ENCODE results near the gene NPHP4.
"Not testable (repeated sequence)": the region's sequence is repeated elsewhere in the genome, so short reads cannot be mapped to it uniquely, and the experiment has no call there.

DNA sequence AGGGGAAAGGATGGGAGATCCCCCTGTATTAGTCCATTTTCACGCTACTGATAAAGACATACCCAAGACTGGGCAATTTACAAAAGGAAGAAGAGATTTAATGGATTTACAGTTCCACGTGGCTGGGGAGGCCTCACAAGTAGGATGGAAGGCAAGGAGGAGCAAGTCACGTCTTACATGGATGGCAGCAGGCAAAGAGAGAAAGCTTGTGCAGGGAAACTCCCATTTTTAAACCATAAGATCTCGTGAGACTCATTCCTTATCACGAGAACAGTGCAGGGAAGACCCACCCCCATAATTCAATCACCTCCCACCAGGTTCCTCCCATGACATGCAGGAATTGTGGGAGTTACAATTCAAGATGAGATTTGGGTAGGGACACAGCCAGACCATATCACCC is 138.4 kb downstream of the NPHP4 start:
- TF ChIP-seq, protein P1, sequence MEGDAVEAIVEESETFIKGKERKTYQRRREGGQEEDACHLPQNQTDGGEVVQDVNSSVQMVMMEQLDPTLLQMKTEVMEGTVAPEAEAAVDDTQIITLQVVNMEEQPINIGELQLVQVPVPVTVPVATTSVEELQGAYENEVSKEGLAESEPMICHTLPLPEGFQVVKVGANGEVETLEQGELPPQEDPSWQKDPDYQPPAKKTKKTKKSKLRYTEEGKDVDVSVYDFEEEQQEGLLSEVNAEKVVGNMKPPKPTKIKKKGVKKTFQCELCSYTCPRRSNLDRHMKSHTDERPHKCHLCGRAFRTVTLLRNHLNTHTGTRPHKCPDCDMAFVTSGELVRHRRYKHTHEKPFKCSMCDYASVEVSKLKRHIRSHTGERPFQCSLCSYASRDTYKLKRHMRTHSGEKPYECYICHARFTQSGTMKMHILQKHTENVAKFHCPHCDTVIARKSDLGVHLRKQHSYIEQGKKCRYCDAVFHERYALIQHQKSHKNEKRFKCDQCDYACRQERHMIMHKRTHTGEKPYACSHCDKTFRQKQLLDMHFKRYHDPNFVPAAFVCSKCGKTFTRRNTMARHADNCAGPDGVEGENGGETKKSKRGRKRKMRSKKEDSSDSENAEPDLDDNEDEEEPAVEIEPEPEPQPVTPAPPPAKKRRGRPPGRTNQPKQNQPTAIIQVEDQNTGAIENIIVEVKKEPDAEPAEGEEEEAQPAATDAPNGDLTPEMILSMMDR (IDR thresholded peaks at IDR 0.05) = not testable (repeated sequence)
- TF ChIP-seq POLR2A (IDR thresholded peaks at IDR 0.05) = not testable (repeated sequence)
